ENCODE results near the gene EPN2.

Gene EPN2

DNA sequence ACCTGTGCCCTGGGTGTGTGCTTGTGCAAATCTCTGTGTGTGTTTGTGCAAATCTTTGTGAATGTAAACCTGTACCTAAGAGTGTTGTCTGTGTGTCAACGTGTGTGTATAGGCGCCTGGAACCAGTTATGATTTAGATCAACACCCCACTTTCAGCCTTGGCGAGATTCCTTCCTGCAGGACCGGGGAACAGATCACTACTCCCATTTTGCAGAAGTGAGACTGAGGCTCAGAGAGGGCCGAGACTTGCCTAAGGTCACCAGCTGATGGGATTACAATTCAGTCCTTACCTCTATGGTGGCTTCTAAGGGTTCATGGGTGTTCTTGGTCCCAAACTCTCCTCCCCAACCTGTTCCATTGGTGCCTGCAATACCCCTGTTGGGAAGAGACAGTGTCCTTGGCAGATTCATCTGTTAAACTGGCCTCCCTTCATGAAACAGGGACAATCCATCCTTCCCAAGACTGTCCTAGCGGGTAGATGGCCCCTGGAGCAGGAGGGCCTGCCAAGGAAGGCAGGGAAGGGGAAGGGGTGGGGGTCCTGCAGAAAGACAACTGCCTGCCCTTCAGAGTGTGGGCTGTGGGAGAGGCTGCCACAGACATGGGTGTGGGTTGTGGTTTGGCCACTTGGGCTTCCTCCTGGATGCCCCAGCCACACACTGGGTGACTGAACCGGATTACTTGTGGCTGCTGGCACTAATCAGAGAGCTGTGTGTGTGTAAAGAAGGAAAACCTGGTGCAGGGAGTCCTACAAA, 134.3 kb downstream of the EPN2 start:
- Histone ChIP-seq H3K27ac (no peak overlapping the region), H3K4me2 (ENCODE audit: low read length) (no peak overlapping the region), H3K27me3 (ENCODE audit: control insufficient read depth, insufficient read depth, low read length) (no peaks in the 10 kb centered on the region), H3K4me3 (ENCODE audit: low read depth, low read length) (no peak overlapping the region), H3K9ac (no peak overlapping the region), H3K4me1 (no peaks in the 10 kb centered on the region), H3K9me3 (ENCODE audit: control insufficient read depth, low read length) (no peaks in the 10 kb centered on the region), H3K79me2 (peaks cover 2% of the 10 kb centered on the region), H2AFZ (no peak overlapping the region), H3K36me3 (ENCODE audit: control insufficient read depth, insufficient read depth, low read length) (no peaks in the 10 kb centered on the region)
- TF ChIP-seq, protein P1, sequence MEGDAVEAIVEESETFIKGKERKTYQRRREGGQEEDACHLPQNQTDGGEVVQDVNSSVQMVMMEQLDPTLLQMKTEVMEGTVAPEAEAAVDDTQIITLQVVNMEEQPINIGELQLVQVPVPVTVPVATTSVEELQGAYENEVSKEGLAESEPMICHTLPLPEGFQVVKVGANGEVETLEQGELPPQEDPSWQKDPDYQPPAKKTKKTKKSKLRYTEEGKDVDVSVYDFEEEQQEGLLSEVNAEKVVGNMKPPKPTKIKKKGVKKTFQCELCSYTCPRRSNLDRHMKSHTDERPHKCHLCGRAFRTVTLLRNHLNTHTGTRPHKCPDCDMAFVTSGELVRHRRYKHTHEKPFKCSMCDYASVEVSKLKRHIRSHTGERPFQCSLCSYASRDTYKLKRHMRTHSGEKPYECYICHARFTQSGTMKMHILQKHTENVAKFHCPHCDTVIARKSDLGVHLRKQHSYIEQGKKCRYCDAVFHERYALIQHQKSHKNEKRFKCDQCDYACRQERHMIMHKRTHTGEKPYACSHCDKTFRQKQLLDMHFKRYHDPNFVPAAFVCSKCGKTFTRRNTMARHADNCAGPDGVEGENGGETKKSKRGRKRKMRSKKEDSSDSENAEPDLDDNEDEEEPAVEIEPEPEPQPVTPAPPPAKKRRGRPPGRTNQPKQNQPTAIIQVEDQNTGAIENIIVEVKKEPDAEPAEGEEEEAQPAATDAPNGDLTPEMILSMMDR (IDR thresholded peaks at IDR 0.05), result no peak

DNA sequence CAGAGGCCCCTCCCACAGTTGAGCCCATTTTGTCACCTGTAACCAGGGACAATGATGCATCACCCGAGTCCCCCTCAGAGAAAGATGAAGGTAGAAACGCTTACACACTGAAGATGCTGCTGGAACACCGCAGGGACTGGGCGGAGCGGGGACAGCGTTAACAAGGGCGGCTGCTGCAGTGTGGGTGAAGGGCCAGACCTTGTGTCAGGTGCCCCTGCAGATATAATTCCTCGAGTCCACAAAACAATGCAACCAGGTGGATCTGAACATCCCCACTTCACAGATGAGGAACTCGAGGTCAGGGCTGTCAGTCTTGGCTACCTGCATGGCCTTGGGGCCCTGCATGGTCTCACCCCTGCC, 134.8 kb downstream of the EPN2 start:
- no peak overlapping the region for H3K27ac ChIP-seq
- no peaks in the 10 kb centered on the region for H3K27me3 ChIP-seq (ENCODE audit: control insufficient read depth, insufficient read depth, low read length)
- H3K4me2 ChIP-seq (ENCODE audit: low read length), result no peak overlapping the region
- no peaks in the 10 kb centered on the region for H3K9me3 ChIP-seq (ENCODE audit: control insufficient read depth, low read length)
- H3K4me1 ChIP-seq, result peaks cover 2% of the 10 kb centered on the region
- H3K4me3 ChIP-seq (ENCODE audit: low read depth, low read length), result no peak overlapping the region
- peaks cover 2% of the 10 kb centered on the region for H3K79me2 ChIP-seq
- no peak overlapping the region for H3K9ac ChIP-seq
- TF ChIP-seq, protein P1 (IDR thresholded peaks at IDR 0.05), result no peak
- H3K36me3 ChIP-seq (ENCODE audit: control insufficient read depth, insufficient read depth, low read length), result no peaks in the 10 kb centered on the region
- H2AFZ ChIP-seq, result no peak overlapping the region

DNA sequence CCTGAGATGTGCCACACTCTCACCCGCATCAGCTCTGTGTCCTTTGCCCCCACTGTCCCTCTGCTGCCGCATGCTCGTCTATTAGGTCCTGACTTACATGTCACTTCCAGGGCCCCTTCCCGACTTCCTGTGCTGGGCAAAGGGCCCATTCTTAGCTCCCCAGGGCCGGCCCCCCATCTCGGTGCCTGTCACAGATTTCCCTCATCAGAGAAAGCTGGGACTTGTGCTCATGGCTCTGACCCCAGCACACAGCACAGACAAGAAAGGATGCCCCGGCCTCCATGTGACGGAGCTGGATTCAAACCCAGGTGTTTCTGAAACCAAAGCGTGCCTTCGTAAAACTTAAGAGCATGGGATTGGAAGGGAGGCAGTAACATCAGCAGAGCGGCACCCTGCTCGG, 135.3 kb downstream of the EPN2 start:
- Histone ChIP-seq H3K79me2 (peaks cover 2% of the 10 kb centered on the region), H3K4me2 (ENCODE audit: low read length) (no peak overlapping the region)
- TF ChIP-seq, protein P1 (IDR thresholded peaks at IDR 0.05), result no peak

DNA sequence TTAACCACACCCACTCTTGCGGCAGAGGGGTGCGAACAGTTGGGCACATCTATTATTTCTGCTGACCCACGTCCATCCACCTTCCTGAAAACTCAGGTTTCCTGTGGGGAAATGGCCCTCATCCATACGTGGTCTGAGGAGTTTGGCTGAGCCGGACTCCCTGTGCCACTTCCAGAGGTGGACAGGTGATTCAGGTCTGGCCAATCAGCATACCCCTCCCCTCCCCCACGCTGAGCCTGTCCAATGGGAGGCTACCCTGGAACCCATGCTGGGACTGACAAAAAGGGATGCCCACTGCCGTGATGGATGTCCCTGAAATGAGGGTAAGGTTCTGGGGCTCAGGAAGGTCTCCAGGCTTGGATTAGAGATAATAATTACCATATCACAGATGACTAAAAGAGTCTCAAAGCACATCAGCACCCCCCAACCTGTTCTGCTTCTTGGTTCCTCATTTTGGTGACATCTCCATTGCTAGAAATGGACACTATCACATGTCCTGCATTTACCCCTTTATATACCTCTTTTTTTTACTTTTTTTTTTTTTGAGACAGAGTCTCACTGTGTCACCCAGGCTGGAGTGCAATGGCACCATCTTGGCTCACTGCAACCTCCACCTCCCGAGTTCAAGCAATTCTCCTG, 135.8 kb downstream of the EPN2 start:
- Histone ChIP-seq H2AFZ (no peak overlapping the region), H3K27me3 (ENCODE audit: control insufficient read depth, insufficient read depth, low read length) (no peaks in the 10 kb centered on the region), H3K4me2 (ENCODE audit: low read length) (no peak overlapping the region), H3K27ac (no peak overlapping the region), H3K9me3 (ENCODE audit: control insufficient read depth, low read length) (no peaks in the 10 kb centered on the region), H3K79me2 (peaks cover 2% of the 10 kb centered on the region), H3K4me3 (ENCODE audit: low read depth, low read length) (no peak overlapping the region), H3K36me3 (ENCODE audit: control insufficient read depth, insufficient read depth, low read length) (no peaks in the 10 kb centered on the region), H3K9ac (no peak overlapping the region), H3K4me1 (peaks cover 2% of the 10 kb centered on the region)
- TF ChIP-seq, protein P1 (IDR thresholded peaks at IDR 0.05), result no peak

More for the DNA sequence above, 135.3 kb downstream of the EPN2 start:
- Histone ChIP-seq H3K9ac (no peak overlapping the region), H3K4me3 (ENCODE audit: low read depth, low read length) (no peak overlapping the region), H3K4me1 (peaks cover 2% of the 10 kb centered on the region), H3K36me3 (ENCODE audit: control insufficient read depth, insufficient read depth, low read length) (no peaks in the 10 kb centered on the region), H3K27me3 (ENCODE audit: control insufficient read depth, insufficient read depth, low read length) (no peaks in the 10 kb centered on the region), H3K27ac (no peak overlapping the region), H3K9me3 (ENCODE audit: control insufficient read depth, low read length) (no peaks in the 10 kb centered on the region), H2AFZ (no peak overlapping the region)

Data from parathyroid adenoma (tissue), 2 donors.